GM21619 (cell line): ENCODE data around the gene NEURL3.
"Not testable (repeated sequence)": the region's sequence is repeated elsewhere in the genome, so short reads cannot be mapped to it uniquely, and the experiment has no call there.

Source experiments
- ATAC-seq: cut with Tn5 transposase; IDR thresholded peaks from one replicate; pipeline ENCODE4 v1.9.1; 2021; ENCODE audit not compliant: unreplicated experiment

The NEURL3 gene, protein sequence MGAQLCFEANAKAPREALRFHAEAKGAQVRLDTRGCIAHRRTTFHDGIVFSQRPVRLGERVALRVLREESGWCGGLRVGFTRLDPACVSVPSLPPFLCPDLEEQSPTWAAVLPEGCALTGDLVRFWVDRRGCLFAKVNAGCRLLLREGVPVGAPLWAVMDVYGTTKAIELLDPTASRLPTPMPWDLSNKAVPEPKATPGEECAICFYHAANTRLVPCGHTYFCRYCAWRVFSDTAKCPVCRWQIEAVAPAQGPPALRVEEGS

GRCh38 chr2:96505231-96505889 is at the start of gene NEURL3:
NEURL3 (minus strand) TSS chr2:96505357; CDS start chr2:96505286, 71 bp downstream.
- ATAC-seq = no peak

- ATAC-seq = no peak
Observed at GRCh38 chr2:96554293-96555145, 49.4 kb upstream of the NEURL3 start.

- not testable (repeated sequence) for ATAC-seq
Observed at GRCh38 chr2:96553957-96554292, 48.8 kb upstream of the NEURL3 start.

DNA sequence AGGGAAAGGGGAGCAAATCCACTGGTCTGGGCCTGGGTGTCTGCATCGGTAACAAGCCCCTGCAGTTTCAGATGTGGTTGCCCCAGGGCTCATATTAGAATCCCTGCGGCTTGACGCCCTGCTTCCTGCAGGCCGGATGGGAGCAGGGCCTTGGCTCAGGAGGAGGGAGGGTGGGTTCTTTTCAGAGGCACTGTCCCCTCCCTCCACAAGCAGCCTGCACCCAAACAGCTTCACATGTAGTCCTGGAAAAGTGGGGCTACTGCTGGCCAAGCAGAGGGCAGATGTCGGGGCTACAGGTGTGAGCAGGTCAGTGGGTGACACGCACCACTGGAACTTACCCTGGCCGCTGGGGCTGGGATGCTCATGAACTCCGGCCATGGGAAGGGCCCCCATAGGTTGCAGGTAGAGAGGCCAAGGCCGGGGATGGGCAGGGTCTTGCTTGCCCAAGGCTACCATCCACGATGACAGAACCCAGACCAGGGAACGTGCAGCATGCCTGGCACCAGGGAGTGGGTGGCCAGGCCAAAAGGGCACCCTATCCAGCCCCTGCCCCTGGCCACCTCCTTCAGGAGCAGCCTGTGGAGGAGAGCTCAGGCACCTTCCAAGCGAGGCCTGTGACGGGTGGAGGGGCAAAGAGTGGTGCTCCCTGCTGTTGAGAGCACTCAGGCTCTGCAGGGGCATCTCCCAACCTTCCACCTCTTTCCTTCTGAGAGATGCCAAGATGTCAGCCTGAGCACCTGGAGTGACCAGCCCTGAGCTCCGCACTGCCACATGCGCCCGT is 48.2 kb upstream of the NEURL3 start:
- ATAC-seq = no peak

DNA sequence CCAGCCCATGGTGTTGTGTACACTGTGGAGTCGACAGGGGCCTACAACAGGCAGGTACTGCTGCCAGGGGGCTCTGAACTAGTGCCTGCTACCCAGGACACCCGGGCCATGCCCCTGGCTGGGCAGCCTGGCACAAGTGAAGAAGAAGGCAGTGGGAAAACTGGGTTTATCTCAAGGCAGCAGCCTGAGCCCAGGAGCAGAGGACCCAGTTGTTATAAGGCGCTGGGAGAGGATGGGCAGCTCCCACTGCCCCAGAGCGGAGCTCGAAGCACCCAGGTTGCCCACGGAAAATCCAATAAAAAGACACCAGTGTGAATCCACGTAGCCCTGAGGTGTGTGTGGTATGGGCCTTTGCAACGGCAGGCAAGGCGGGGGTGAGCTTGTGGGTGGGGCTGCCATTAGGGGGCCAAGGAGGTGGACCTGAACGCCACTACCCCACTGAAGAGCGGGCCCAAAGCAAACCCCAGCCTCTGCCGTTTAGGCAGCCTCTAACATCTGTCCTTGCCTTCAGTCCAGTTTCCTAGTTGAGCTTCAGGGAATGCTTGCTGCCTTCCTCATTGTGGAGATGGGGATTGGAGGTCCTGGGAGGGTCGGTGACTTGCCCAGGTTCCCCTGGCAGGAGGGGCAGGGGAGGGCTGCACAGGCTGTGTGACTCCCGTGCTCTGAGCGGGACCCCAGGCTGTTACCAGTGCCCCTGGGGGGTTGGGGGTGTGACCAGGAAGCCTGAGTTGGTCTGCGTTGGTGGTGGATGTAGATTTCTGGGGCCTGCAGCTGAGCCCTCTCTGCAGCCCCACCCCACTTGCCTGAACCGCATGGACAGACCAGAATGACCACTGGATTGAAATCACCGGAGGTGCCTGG is 47.4 kb upstream of the NEURL3 start:
- no peak for ATAC-seq

- no peak for ATAC-seq
Observed at GRCh38 chr2:96551605-96552314, 46.6 kb upstream of the NEURL3 start.

GRCh38 chr2:96550787-96551604 is 45.8 kb upstream of the NEURL3 start:
- no peak for ATAC-seq

DNA sequence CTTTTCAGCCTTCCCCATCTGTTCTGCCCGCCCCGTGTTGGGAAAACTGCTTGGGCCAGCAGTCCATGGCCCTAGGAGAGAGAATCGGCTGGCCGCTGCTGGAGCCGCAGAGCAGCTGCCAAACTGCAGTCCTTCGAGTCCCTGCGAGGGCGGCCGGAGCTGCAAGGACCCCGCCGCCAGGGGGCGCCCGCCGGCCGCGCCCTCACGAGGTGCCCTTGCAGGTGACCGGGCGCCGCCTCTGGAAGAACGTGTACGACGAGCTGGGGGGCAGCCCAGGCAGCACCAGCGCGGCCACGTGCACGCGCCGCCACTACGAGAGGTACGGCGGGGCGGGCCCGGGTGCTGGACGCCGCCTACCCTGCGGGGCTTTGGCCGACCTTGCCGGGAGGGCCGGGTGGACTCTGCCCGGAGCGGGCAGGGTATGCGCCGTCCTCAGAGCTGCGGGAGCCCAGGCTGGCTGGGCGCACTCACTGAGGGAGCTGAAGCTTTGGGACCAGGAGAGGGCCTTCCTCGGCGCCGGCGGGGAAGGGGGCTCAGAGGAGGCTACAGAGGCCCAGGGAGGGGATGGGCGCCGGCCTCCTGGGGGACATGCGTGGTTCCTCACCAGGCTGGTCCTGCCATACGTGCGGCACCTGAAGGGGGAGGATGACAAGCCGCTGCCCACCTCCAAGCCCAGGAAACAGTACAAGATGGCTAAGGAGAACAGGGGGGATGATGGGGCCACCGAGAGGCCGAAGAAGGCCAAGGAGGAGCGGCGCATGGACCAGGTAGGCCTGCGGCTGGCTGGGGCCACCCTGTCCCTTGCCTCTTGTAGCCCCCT is 45.0 kb upstream of the NEURL3 start:
- no peak for ATAC-seq

- no peak for ATAC-seq
Observed at GRCh38 chr2:96549466-96549785, 44.3 kb upstream of the NEURL3 start.

- no peak for ATAC-seq
Observed at GRCh38 chr2:96548558-96549465, 43.7 kb upstream of the NEURL3 start.

DNA sequence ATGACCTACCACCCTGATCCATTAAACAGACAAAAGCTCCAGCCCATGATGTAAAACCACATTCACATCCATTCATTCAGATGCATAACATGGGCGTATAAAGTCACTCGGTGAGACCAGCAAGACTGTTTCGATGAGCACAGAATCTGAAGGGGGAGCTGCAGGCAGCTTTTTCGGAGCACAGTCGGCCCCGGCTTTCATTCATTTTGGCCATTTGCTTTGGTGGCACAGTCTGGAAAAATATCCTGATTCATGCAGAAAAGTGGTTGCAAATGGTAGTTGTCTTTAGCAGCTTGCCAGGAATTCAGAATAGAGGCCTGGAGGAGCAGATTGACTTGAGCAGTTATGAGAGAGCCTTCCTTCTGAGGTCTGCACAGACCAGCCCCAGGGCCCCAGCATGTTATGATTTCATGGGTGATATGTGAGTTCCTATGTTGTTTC is 42.6 kb upstream of the NEURL3 start:
- ATAC-seq = no peak

DNA sequence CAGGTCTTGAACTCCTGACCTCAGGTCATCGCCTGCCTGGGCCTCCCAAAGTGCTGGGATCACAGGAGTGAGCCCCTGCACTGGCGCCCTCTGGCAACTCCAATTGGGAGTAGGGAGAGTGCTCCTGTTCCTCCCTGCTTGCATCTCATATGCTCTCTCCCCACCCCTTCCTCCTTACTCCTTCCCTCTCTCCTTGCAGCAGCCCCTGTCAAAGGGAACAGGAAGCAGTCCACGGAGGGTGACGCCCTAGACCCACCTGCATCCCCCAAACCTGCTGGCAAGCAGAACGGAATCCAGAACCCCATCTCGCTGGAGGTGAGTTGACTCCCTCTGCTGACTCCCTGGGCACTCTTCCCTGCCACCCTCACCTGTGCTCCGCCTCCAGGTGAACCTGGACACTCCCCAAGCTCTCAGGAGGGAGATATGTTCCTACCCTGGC is 42.1 kb upstream of the NEURL3 start:
- ATAC-seq = no peak

- ATAC-seq = no peak
Observed at GRCh38 chr2:96546797-96547196, 41.6 kb upstream of the NEURL3 start.

- ATAC-seq = no peak
Observed at GRCh38 chr2:96546321-96546720, 41.2 kb upstream of the NEURL3 start.

- no peak for ATAC-seq
Observed at GRCh38 chr2:96542357-96542977, 37.3 kb upstream of the NEURL3 start.

DNA sequence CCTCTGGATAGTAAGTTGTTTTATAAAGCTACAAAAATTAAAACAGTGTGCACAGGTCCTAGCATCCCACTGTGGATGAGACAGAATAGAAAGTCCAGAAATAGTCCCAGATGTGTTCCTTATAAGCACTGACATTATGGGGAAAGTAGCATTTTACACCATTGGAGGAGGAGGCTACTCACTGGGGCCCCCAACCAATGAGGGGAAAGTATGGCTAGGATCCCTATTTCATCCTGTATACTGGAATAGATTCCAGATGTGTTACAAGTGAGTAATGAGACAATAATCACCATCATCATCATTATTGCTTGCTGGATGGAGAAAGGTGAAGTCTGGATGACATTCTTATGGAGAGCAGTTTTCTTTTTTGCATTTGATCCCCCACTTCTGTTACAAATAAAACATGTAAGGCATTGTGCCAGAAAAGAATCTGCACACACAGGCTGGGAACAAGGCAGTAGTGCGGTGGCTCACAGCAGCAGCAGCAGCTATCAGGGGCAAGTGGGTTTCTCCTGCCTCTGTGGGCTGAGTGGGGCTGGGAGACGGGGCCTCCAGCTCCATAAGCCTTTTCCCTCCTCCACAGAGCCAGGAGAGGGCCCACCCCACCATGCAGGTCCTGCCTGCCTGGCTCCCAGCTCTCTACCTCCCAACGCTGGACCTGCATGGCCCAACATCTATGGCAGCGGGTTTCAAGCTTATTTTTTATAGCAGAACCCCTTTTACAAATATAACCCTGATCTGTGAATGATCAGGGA is 36.4 kb upstream of the NEURL3 start:
- ATAC-seq = no peak
